Measurements from ENCODE around the gene CEP104. TPM values are rescaled to one million over a fixed set of nuclear protein-coding genes. Genes with fewer than 3 reads are reported as not detected.

Gene CEP104
- total RNA-seq, 4 donors from 2014 or later, result 16.1 to 56.7 (median 39.6) TPM

DNA sequence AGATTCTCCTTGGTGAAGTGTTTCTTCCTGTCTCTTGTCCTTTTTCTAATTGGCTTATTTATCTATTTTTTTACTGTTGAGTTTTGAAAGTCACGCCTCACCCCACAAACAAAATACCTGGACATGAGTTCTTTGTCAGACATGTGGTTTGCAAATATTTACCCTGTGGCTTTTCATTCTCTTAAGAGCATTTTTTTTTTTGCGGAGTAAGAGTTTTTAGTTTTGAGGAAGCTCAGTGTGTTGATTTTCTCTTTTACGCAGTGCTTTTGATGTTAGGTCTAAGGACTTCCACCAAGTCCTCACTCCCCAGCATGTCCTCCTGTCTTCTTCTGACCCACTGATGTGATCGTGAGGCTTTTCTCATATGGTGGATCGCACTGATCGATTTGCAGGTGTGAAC, 7.9 kb upstream of the CEP104 start:
- DNase-seq (ENCODE audit: low spot score in 2 of 2), result no peak
- 88% methylated on average over 6 of the region's 6 CpGs for WGBS
- Histone ChIP-seq H3K4me1 (no peaks in the 10 kb centered on the region), H3K36me3 (peaks cover 24% of the 10 kb centered on the region), H3K4me3 (no peak overlapping the region), H3K27ac (no peak overlapping the region), H3K9me3 (no peaks in the 10 kb centered on the region), H3K27me3 (no peaks in the 10 kb centered on the region)
- TF ChIP-seq, protein P1, sequence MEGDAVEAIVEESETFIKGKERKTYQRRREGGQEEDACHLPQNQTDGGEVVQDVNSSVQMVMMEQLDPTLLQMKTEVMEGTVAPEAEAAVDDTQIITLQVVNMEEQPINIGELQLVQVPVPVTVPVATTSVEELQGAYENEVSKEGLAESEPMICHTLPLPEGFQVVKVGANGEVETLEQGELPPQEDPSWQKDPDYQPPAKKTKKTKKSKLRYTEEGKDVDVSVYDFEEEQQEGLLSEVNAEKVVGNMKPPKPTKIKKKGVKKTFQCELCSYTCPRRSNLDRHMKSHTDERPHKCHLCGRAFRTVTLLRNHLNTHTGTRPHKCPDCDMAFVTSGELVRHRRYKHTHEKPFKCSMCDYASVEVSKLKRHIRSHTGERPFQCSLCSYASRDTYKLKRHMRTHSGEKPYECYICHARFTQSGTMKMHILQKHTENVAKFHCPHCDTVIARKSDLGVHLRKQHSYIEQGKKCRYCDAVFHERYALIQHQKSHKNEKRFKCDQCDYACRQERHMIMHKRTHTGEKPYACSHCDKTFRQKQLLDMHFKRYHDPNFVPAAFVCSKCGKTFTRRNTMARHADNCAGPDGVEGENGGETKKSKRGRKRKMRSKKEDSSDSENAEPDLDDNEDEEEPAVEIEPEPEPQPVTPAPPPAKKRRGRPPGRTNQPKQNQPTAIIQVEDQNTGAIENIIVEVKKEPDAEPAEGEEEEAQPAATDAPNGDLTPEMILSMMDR (IDR thresholded peaks at IDR 0.05), result no peak
- no peak for TF ChIP-seq EP300 (IDR thresholded peaks at IDR 0.05)
- no peak for TF ChIP-seq POLR2A (IDR thresholded peaks at IDR 0.05)
- no peak for TF ChIP-seq POLR2AphosphoS5 (IDR thresholded peaks at IDR 0.05)

DNA sequence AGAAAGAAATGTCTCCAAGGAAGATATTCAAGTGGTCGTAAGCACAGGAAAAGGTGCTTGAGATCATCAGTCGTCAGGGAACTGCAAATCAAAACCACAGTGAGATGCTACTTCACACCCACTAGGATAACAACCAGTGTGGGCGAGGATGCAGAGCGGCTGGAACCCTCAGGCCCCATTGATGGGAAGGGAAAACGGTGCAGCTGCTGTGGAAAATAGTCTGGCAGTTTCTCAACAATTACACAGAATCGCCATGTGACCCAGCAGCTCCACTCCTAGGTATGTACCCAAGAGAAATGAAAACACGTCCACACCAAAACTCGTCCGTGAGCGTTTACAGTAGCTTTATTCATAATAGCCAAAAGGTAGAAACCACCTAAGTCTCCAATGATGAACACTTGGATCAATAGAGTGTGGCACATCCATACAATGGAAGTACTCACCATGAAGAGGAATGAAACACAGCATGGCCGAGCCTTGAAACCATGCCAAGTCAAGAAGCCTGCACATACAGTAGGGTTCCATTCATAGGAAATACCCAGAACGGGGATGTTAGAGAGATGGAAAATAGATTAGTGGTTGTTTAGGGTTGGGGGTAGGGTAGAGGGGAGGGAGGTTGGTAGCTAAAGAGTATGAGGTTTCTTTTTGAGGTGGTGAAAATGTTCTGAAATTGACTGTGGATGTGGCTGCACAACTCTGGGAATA, 6.4 kb upstream of the CEP104 start:
- Histone ChIP-seq H3K4me3 (no peak overlapping the region), H3K9me3 (no peaks in the 10 kb centered on the region), H3K27ac (no peak overlapping the region), H3K27me3 (no peaks in the 10 kb centered on the region), H3K36me3 (peaks cover 18% of the 10 kb centered on the region), H3K4me1 (peaks cover 7% of the 10 kb centered on the region)
- 64% methylated on average over 12 of the region's 12 CpGs for WGBS
- no peak for DNase-seq (ENCODE audit: low spot score in 2 of 2)
- no peak for TF ChIP-seq EP300 (IDR thresholded peaks at IDR 0.05)
- TF ChIP-seq, protein P1 (IDR thresholded peaks at IDR 0.05), result no peak
- no peak for TF ChIP-seq POLR2AphosphoS5 (IDR thresholded peaks at IDR 0.05)
- TF ChIP-seq POLR2A (IDR thresholded peaks at IDR 0.05), result no peak

DNA sequence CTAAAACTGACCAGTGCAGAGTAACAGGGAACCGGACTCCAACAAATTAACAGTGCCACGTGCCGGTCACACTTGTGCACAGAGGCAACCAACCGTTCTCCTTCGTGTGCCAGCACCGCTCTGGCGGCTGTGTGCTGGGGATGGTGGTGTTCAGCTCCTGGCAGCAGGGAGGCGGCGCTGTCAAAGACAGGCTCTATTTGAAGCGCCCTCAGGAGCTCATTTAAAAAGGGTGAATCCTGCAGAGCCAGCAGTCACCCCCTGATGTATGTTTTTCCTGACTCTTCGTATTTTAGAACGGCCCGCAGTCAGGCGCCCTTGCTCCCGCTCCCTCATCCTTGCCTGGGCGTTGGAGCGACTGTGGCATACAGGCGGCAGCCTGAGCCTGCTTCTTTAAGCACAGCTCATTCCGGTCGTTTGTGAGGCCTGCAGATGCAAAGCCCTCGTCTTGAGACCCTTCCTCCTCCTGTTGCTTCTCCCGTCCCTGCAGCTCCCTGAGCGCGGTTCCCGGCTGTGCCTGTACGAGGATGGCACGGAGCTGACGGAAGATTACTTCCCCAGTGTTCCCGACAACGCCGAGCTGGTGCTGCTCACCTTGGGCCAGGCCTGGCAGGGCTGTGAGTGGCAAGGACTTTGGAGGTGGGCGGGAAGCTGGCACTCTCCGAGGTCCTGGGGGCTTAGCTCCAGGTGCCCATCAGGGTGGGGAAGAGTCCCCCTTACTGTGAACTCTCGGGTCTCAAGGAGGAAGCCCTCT, 1.4 kb upstream of the CEP104 start:
- WGBS, result 64% methylated on average over 21 of the region's 34 CpGs
- Histone ChIP-seq H3K36me3 (no peaks in the 10 kb centered on the region), H3K27me3 (no peaks in the 10 kb centered on the region), H3K4me3 (peak overlapping the region; percentile 75), H3K9me3 (no peaks in the 10 kb centered on the region), H3K27ac (no peak overlapping the region), H3K4me1 (peaks cover 26% of the 10 kb centered on the region)
- no peak for DNase-seq (ENCODE audit: low spot score in 2 of 2)
- TF ChIP-seq POLR2AphosphoS5 (IDR thresholded peaks at IDR 0.05) (no peak), EP300 (IDR thresholded peaks at IDR 0.05) (no peak), POLR2A (IDR thresholded peaks at IDR 0.05) (no peak)
- TF ChIP-seq, protein P1 (IDR thresholded peaks at IDR 0.05), result no peak

DNA sequence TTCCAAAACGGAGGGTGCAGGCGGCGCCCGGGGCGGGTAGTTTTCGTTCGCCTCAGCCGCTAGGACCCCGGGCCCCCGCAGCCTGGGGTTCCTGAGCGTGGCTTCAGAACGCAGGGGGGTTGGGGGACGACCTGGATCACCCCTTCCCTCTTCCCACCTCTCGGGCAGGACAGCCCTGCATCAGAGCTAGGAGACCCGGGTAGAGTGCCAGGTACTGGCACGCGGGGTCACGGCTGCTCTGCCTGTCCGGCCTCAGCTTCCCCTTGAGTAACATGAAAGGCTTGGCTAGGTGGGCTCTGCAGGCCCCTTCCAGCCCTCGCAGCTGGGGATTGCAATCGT, 749 bp upstream of the CEP104 start:
- H3K4me3 ChIP-seq, result peak overlapping the region; percentile 75
- TF ChIP-seq POLR2A (IDR thresholded peaks at IDR 0.05), result no peak
- TF ChIP-seq, protein P1 (IDR thresholded peaks at IDR 0.05), result no peak
- no peak for DNase-seq (ENCODE audit: low spot score in 2 of 2)
- H3K27me3 ChIP-seq, result no peaks in the 10 kb centered on the region
- peak overlapping the region; percentile 88 for H3K27ac ChIP-seq
- peaks cover 26% of the 10 kb centered on the region for H3K4me1 ChIP-seq
- WGBS, result no CpG with 5 or more reads among the region's 21 CpGs
- H3K9me3 ChIP-seq, result no peaks in the 10 kb centered on the region
- no peaks in the 10 kb centered on the region for H3K36me3 ChIP-seq

DNA sequence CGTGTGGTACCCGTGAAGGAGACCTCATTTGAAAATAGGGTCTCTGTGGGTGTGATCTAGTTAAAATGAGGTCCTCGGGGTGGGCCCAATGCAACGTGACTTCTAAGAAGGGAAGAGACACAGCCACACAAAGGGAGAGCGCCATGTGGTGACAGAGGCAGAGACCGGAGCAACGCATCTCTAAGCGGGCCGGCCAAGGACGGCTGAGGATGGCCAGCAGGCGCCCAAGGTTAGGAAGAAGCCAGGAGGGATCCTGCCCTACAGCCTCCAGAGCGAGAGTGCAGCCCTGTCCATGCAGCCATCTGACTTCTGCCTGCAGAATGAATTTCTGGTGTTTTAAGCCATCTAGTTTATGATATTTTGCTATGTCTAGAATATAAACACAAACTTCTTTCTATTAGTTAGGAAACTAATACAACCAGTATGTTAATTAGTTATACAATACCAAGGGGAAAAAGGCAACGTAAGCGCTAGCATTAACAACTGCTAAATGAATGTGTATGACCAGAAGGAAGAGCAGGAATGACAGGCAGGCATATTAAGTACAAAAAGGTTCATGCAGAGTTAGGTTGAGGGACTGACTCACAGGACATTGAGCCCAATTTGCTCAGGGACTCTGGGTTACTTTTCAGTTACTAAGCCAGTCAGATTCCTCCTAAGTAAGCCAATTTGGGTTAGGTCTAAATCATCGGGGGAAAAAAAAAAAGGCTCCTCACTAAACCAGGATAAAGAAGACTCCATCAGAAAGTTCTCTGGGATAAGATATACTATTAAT, 4.1 kb downstream of the CEP104 start:
- Histone ChIP-seq H3K4me3 (no peak overlapping the region), H3K4me1 (peaks cover 15% of the 10 kb centered on the region), H3K27ac (no peak overlapping the region), H3K27me3 (no peaks in the 10 kb centered on the region), H3K9me3 (no peaks in the 10 kb centered on the region), H3K36me3 (peaks cover 32% of the 10 kb centered on the region)
- no peak for DNase-seq (ENCODE audit: low spot score in 2 of 2)
- 77% methylated on average over 15 of the region's 15 CpGs for WGBS
- TF ChIP-seq, protein P1 (IDR thresholded peaks at IDR 0.05), result no peak
- TF ChIP-seq EP300 (IDR thresholded peaks at IDR 0.05) (no peak), POLR2A (IDR thresholded peaks at IDR 0.05) (no peak), POLR2AphosphoS5 (IDR thresholded peaks at IDR 0.05) (no peak)

Data from suprapubic skin (tissue), 4 donors.